GM12801 (cell line): Measurements from ENCODE around the gene GRM4.

Experiments used
- TF ChIP-seq, protein P1 (sequence below): IDR thresholded peaks from one replicate; pipeline ENCODE4 v1.5.1; 2011; ENCODE audit warnings: control low read depth; ENCODE audit not compliant: insufficient read length; ENCODE audit errors: extremely low read depth

GRM4 gene

GRCh38 chr6:33983109-33983716 lies 162.7 kb downstream of the GRM4 start:
- TF ChIP-seq, protein P1, sequence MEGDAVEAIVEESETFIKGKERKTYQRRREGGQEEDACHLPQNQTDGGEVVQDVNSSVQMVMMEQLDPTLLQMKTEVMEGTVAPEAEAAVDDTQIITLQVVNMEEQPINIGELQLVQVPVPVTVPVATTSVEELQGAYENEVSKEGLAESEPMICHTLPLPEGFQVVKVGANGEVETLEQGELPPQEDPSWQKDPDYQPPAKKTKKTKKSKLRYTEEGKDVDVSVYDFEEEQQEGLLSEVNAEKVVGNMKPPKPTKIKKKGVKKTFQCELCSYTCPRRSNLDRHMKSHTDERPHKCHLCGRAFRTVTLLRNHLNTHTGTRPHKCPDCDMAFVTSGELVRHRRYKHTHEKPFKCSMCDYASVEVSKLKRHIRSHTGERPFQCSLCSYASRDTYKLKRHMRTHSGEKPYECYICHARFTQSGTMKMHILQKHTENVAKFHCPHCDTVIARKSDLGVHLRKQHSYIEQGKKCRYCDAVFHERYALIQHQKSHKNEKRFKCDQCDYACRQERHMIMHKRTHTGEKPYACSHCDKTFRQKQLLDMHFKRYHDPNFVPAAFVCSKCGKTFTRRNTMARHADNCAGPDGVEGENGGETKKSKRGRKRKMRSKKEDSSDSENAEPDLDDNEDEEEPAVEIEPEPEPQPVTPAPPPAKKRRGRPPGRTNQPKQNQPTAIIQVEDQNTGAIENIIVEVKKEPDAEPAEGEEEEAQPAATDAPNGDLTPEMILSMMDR = no peak

DNA sequence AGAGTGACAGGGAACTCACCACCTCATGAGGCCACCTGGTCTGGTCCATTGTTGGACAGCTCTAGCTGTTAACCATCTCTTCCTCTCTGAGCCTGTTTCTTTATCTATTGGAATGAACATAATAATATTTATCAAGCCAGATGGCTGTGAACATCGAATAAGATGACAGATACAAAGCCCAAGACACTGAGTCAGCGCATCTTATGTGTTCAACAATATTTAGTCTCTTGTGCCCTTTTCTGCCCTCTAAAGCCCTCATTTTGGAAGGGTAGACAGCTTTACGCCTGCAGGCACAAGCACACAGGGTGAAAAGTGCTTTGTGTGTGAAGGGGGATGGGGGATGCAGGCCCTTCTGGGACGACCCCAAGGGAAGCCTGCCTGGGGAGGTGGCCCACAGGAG lies 164.0 kb downstream of the GRM4 start:
- TF ChIP-seq, protein P1 = no peak

DNA sequence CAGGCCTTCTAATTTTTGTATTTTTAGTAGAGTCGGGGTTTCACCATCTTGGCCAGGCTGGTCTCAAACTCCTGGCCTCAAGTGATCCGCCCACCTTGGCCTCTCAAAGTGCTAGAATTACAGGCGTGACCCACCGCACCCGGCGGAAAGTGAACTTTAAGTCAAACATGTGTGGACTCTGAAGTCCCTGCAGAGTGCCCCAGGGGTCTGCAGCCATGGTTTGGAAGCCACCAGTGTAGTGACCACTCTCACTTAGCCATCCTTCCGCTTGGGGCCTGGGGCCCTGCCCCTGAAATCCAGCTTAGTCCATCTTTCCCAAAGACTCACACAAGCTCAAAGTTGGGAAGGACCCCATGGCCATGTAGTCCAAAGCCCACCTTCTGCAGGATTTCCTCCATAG lies 164.5 kb downstream of the GRM4 start:
- TF ChIP-seq, protein P1 = no peak

- TF ChIP-seq, protein P1 = no peak
These were observed 165.4 kb downstream of the GRM4 start for GRCh38 chr6:33980176-33981175.

- TF ChIP-seq, protein P1 = no peak
These were observed 166.1 kb downstream of the GRM4 start for GRCh38 chr6:33979750-33980149.

- TF ChIP-seq, protein P1 = no peak
These were observed 167.3 kb downstream of the GRM4 start for GRCh38 chr6:33978412-33979150.

DNA sequence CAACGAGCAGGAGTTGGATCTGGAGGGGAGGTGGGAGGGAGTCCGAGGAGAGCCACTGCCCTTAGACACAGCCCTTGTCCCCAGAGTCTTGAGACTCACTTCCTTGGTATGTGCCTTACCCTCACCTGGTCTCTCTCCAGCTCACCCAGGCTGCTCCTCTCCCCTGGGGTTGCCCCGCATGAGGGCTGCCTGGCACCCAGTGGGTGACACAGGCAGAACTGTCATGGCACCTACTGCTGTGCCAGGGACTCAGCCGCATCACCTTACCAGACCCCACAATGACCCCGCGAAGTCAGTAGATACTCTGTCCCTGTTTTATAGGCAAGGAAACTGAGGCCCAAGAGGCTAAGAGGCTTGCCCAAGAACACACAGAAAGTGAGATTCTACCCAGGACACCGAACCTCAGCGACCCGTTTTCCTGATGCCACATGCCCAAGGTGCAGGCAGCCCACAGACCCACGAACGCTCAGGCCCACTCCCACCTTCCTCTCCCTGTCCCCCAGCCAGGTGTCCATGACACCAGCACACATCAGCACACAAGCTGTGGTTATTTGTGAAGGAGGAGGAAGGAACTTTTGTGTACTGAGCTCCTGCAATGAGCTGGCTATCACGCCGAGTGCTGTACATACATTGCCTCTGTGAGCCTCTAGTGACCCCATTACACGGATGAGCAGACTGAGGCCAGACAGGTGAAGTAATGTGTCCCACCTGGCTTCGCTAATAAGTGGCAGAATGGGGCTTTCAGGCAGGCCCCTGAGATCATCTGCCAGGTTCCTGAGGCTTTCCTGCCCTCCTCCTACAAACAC lies 168.1 kb downstream of the GRM4 start:
- TF ChIP-seq, protein P1 = no peak
